Keratinocyte (primary cell): Measurements from ENCODE around the gene HOXD8. TPM values are rescaled to one million over a fixed set of nuclear protein-coding genes. Genes with fewer than 3 reads are reported as not detected.

Source experiments
- DNase-seq: peaks from one replicate; pipeline ENCODE4 v3.0.0-alpha.2; 2011; ENCODE audit warnings: low read depth, missing footprints, low spot score
- FAIRE-seq: peaks from 2 replicates; lab custom pipeline; 2011; peaks lifted over from hg19 to GRCh38; lab: Jason Lieb, UNC
- H2AFZ ChIP-seq: 2 replicates; pipeline ENCODE4 v1.6.0; 2012; ENCODE audit warnings: low read length, control low read depth, inconsistent platforms; ENCODE audit not compliant: control insufficient read depth
- H3K27ac ChIP-seq: 2 replicates; pipeline ENCODE4 v1.5.1; 2011; ENCODE audit warnings: low read length; ENCODE audit not compliant: control insufficient read depth, insufficient read depth
- H3K27me3 ChIP-seq: 3 replicates; pipeline ENCODE4 v1.6.0; 2011; ENCODE audit warnings: low read length; ENCODE audit not compliant: control insufficient read depth, insufficient read depth; ENCODE audit errors: extremely low read depth
- H3K36me3 ChIP-seq, 2 experiments: 2 replicates in 1 of 2; 3 replicates in 1 of 2; pipeline ENCODE4 v1.5.1; 2011; ENCODE audit warnings: low read length in 2 of 2, mild to moderate bottlenecking in 1 of 2; ENCODE audit not compliant: control insufficient read depth in 2 of 2, insufficient read depth in 2 of 2; ENCODE audit errors: extremely low read depth in 1 of 2
- H3K4me1 ChIP-seq: 3 replicates; pipeline ENCODE4 v1.5.1; 2011; ENCODE audit warnings: low read length; ENCODE audit not compliant: control insufficient read depth, insufficient read depth; ENCODE audit errors: extremely low read depth
- H3K4me2 ChIP-seq: 3 replicates; pipeline ENCODE4 v1.6.0; 2011; ENCODE audit warnings: low read depth, low read length; ENCODE audit not compliant: control insufficient read depth, insufficient read depth; ENCODE audit errors: extremely low read depth
- H3K4me3 ChIP-seq, 3 experiments: fragments of 200-600 bp in 1 of 3; sonication (generic) in 1 of 3; 2 replicates in 2 of 3; 3 replicates in 1 of 3; pipeline ENCODE4 v1.5.1; 2011 to 2016; ENCODE audit warnings: low read length in 3 of 3, mild to moderate bottlenecking in 3 of 3, control low read depth in 2 of 3, inconsistent platforms in 1 of 3, low read depth in 1 of 3, mixed read lengths in 1 of 3, mixed run types in 1 of 3, moderate library complexity in 1 of 3; ENCODE audit not compliant: control insufficient read depth in 2 of 3, insufficient read depth in 2 of 3; ENCODE audit errors: extremely low read depth in 1 of 3
- H3K79me2 ChIP-seq: 2 replicates; pipeline ENCODE4 v1.6.0; 2012; ENCODE audit warnings: low read length; ENCODE audit not compliant: control insufficient read depth, insufficient read depth
- H3K9ac ChIP-seq: 3 replicates; pipeline ENCODE4 v1.6.0; 2011; ENCODE audit warnings: low read length; ENCODE audit not compliant: control insufficient read depth, insufficient read depth; ENCODE audit errors: extremely low read depth
- H3K9me1 ChIP-seq: 3 replicates; pipeline ENCODE4 v1.6.0; 2011; ENCODE audit warnings: low read length; ENCODE audit not compliant: control insufficient read depth, insufficient read depth; ENCODE audit errors: extremely low read depth
- H3K9me3 ChIP-seq: 2 replicates; pipeline ENCODE4 v1.5.1; 2012; ENCODE audit warnings: low read depth, low read length; ENCODE audit not compliant: control insufficient read depth
- H4K20me1 ChIP-seq: 3 replicates; pipeline ENCODE4 v1.6.0; 2011; ENCODE audit warnings: low read length; ENCODE audit not compliant: control insufficient read depth, insufficient read depth; ENCODE audit errors: extremely low read depth
- CTCF ChIP-seq, 3 experiments: IDR thresholded peaks in 1 of 3; conservative IDR thresholded peaks in 1 of 3; optimal IDR thresholded peaks in 1 of 3; 2 replicates in 2 of 3; 3 replicates in 1 of 3; pipeline versions ENCODE3 to v1.5.1; 2011; ENCODE audit warnings: low read length in 3 of 3, mild to moderate bottlenecking in 3 of 3, moderate library complexity in 2 of 3, control low read depth in 1 of 3, inconsistent platforms in 1 of 3; ENCODE audit not compliant: insufficient read depth in 2 of 3; ENCODE audit errors: extremely low read depth in 1 of 3
- EZH2 ChIP-seq: IDR thresholded peaks from one replicate; pipeline ENCODE4 v1.6.1; 2012; ENCODE audit warnings: inconsistent platforms, mild to moderate bottlenecking, low read length, moderate library complexity
- dilution Hi-C: fragments of 300-500 bp; cut with MboI; formaldehyde crosslinking; loops from one replicate; pipeline ENCODE4 v1.7.0; 2020; ENCODE audit warnings: low sequenced_read_pairs; ENCODE audit not compliant: extremely low pct_ligation_motif_present
- polyA plus RNA-seq, 5 experiments: library from polyadenylated mRNA; depleted of rRNA in 3 of 5; stranded (reverse) in 3 of 5; stranded (forward) in 1 of 5; unstranded in 1 of 5; fragments of >200 nt; gene quantifications; 1 replicate in 1 of 5; 2 replicates in 3 of 5; 3 replicates in 1 of 5; pipeline versions ENCODE4 v1.2.1 to v1.2.3, GENCODE V29; 2011 to 2012; ENCODE audit warnings: missing spikeins in 2 of 5, low read depth in 1 of 5, low replicate concordance in 1 of 5

The HOXD8 gene
- polyA plus RNA-seq, 1 donor (not counting 4 experiments of a cell fraction or from before 2014, with no cell fraction given) = not detected

- Histone ChIP-seq H3K79me2 (no peaks in the 10 kb centered on the region), H3K4me2 (peak overlapping the region; percentile 22), H4K20me1 (no peaks in the 10 kb centered on the region), H2AFZ (no peak overlapping the region), H3K4me3 (no peak overlapping the region), H3K4me1 (peaks cover 5% of the 10 kb centered on the region), H3K36me3 (no peaks in the 10 kb centered on the region), H3K9ac (no peak overlapping the region), H3K27ac (no peak overlapping the region), H3K9me1 (no peaks in the 10 kb centered on the region), H3K27me3 (peaks cover 95% of the 10 kb centered on the region), H3K9me3 (no peaks in the 10 kb centered on the region)
- no peak for DNase-seq
- peak; percentile 38 for TF ChIP-seq EZH2
- no peak for TF ChIP-seq CTCF (optimal IDR thresholded peaks at IDR 0.05 in 1 of 3, IDR thresholded peaks at IDR 0.05 in 1 of 3, conservative IDR thresholded peaks at IDR 0.05 in 1 of 3; ENCODE audit: extremely low read depth in 1 of 3, insufficient read depth in 2 of 3, low read length in 3 of 3)
- no peak for FAIRE-seq
- dilution Hi-C loops = no loop called here
These were observed 25.0 kb upstream of the HOXD8 start for GRCh38 chr2:176104316-176105077.

- TF ChIP-seq CTCF (optimal IDR thresholded peaks at IDR 0.05 in 1 of 3, IDR thresholded peaks at IDR 0.05 in 1 of 3, conservative IDR thresholded peaks at IDR 0.05 in 1 of 3; ENCODE audit: extremely low read depth in 1 of 3, insufficient read depth in 2 of 3, low read length in 3 of 3) (no peak), EZH2 (peak; percentile 9)
- Histone ChIP-seq H3K4me2 (no peak overlapping the region), H3K9me1 (no peaks in the 10 kb centered on the region), H3K27me3 (peaks cover 95% of the 10 kb centered on the region), H3K4me1 (peaks cover 5% of the 10 kb centered on the region), H3K27ac (no peak overlapping the region), H2AFZ (no peak overlapping the region), H3K36me3 (no peaks in the 10 kb centered on the region), H3K9ac (no peak overlapping the region), H4K20me1 (no peaks in the 10 kb centered on the region), H3K79me2 (no peaks in the 10 kb centered on the region), H3K4me3 (no peak overlapping the region), H3K9me3 (no peaks in the 10 kb centered on the region)
- no peak for FAIRE-seq
- DNase-seq = no peak
- dilution Hi-C loops = no loop called here
These were observed 24.3 kb upstream of the HOXD8 start for GRCh38 chr2:176105078-176105729.
